ACC112 (cell line): Measurements from ENCODE around the gene PAX3.

Source experiments
- H2AFZ ChIP-seq: fragments of 200-600 bp; sonication (generic); one replicate; pipeline ENCODE4 v1.6.0; 2017; ENCODE audit warnings: antibody characterized with exemption, low read length; ENCODE audit not compliant: unreplicated experiment
- H3K27ac ChIP-seq: fragments of 200-600 bp; sonication (generic); 2 replicates; pipeline ENCODE4 v1.5.1; 2014; ENCODE audit warnings: low read depth, mild to moderate bottlenecking, antibody characterized with exemption, low read length, moderate library complexity
- H3K27me3 ChIP-seq: fragments of 200-600 bp; sonication (generic); 2 replicates; pipeline ENCODE4 v1.6.1; 2014; ENCODE audit warnings: mild to moderate bottlenecking, antibody characterized with exemption, low read length, moderate library complexity, mixed read lengths; ENCODE audit not compliant: insufficient read depth
- H3K36me3 ChIP-seq: fragments of 200-600 bp; sonication (generic); 2 replicates; pipeline ENCODE4 v1.6.1; 2016; ENCODE audit warnings: mild to moderate bottlenecking, antibody characterized with exemption, low read length, moderate library complexity, mixed read lengths; ENCODE audit not compliant: insufficient read depth
- H3K4me1 ChIP-seq: fragments of 200-600 bp; sonication (generic); one replicate; pipeline ENCODE4 v1.6.1; 2016; ENCODE audit warnings: low read length, mixed read lengths; ENCODE audit not compliant: insufficient read depth, unreplicated experiment, control insufficient read depth
- H3K4me3 ChIP-seq: fragments of 200-600 bp; sonication (generic); 2 replicates; pipeline ENCODE4 v1.5.1; 2014; ENCODE audit warnings: mild to moderate bottlenecking, low read depth, low read length
- H3K79me2 ChIP-seq: fragments of 200-600 bp; sonication (generic); one replicate; pipeline ENCODE4 v1.6.0; 2016; ENCODE audit warnings: low read length; ENCODE audit not compliant: control insufficient read depth, unreplicated experiment, insufficient read depth

Gene PAX3

DNA sequence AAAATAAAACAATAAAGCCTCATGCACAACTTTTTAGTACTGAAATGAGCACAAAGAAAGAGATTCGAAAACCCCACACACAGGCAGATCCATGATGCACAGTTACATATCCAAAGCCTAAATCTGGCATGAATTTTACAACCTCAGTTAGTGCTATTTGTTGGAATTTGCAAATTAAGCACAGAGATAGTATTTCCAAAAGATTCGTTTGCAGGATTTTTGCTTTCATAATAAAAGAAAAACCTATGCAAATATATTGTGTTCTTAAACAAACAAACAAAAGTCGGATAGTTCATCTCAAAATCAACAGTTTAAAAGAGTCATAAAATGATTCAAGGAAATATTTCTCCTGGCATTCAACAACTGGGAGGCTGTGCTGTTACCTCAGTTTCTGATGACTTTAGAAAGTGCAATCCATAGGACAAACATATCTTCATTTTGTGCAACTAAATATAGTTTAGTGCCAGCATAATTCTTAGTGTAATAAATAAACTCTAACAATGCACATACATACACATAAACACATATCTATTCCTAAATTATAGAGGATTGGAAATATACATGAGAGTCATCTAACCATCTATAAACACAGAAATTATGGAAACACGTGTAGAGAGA lies 10.8 kb downstream of the PAX3 start:
- H3K79me2 ChIP-seq, result no peaks in the 10 kb centered on the region
- H3K36me3 ChIP-seq, result no peaks in the 10 kb centered on the region
- peaks cover 90% of the 10 kb centered on the region for H3K27me3 ChIP-seq
- H2AFZ ChIP-seq, result no peak overlapping the region
- H3K4me3 ChIP-seq, result no peak overlapping the region
- H3K4me1 ChIP-seq, result no peaks in the 10 kb centered on the region
- H3K27ac ChIP-seq, result no peak overlapping the region

DNA sequence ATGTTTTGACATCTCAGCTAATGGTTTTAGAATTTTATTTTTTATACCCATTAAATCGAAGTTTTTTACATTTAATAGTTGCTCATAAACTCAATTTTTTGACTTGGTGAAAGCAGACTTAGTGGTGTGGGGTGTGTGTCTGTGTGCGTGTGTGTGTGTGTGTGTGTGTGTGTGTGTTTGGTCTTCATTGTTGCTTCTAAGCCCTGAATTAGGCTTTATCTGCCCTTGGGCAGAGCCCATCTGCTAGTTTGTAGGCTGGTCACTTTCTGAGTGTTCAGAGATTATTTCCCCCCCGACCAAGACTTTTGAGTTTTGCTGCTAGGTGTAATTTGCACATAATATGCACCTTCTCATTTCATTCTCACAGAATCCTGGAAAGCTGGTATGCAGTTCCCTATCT lies 14.3 kb downstream of the PAX3 start:
- H3K79me2 ChIP-seq, result no peaks in the 10 kb centered on the region
- H3K27me3 ChIP-seq, result peaks cover 55% of the 10 kb centered on the region
- no peaks in the 10 kb centered on the region for H3K4me1 ChIP-seq
- H2AFZ ChIP-seq, result no peak overlapping the region
- no peak overlapping the region for H3K4me3 ChIP-seq
- no peaks in the 10 kb centered on the region for H3K36me3 ChIP-seq
- H3K27ac ChIP-seq, result no peak overlapping the region

DNA sequence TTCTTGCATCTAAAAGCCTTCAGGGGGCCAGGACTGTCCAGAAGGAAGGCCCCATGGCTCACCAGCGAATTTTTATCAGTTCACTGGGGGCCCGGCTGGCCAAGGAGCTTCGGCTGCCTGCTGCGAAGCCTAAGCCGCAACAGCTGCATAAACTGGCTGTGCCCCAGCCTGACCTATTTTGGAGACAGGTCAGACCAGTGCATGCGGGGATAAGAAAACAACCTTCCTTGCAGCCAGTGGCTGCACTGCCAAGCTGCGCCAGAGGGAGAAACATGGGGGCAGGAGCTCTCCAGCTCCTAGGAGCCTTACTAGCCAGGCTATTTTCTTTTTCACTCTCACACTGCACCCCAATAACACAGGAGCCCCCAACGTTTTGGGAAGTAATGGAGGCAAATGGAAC lies 15.2 kb downstream of the PAX3 start:
- H3K27me3 ChIP-seq, result peaks cover 46% of the 10 kb centered on the region
- H3K27ac ChIP-seq, result no peak overlapping the region
- H3K4me1 ChIP-seq, result no peaks in the 10 kb centered on the region
- no peak overlapping the region for H2AFZ ChIP-seq
- H3K4me3 ChIP-seq, result no peak overlapping the region
- no peaks in the 10 kb centered on the region for H3K79me2 ChIP-seq
- H3K36me3 ChIP-seq, result no peaks in the 10 kb centered on the region

DNA sequence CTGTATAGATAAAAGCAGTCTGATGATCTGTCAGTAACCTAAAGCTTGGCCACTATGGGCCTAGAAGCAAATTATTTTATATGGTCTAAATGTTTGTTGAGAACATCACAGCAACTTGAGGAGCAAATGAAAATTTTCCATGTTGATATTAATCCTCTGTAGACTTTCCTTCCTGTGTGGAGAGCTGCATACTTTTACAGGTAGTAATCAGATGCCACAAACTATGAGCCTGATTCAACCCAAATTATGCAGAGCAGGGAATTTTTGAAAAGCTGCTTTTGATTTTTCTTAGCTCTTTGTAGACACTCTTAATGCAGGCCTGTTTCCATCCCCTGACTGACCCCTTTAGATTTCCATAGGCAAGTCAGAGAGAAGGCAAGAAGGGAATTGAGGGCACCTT lies 17.3 kb downstream of the PAX3 start:
- H2AFZ ChIP-seq, result no peak overlapping the region
- H3K27me3 ChIP-seq, result peaks cover 25% of the 10 kb centered on the region
- no peaks in the 10 kb centered on the region for H3K36me3 ChIP-seq
- H3K27ac ChIP-seq, result no peak overlapping the region
- H3K4me1 ChIP-seq, result no peaks in the 10 kb centered on the region
- no peak overlapping the region for H3K4me3 ChIP-seq
- no peaks in the 10 kb centered on the region for H3K79me2 ChIP-seq

DNA sequence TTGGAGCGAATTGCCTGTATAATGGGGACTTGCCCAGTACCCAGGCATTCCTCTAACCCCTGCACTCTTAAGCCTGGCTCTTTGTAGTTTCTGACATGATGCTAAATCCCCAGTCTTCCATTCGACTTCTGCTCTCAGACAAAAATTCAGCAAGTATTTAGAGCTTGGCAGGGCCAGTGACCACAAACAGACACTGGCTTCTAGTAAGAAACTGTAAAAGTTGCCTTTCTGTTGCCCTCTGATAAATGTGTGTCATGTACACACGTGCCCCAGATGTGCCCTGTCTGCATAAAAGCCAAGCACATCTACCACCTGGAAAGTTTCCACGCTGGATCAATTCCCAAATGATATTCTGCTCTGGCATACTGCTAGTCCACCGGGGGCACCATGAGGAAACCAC lies 18.0 kb downstream of the PAX3 start:
- peaks cover 19% of the 10 kb centered on the region for H3K27me3 ChIP-seq
- H3K79me2 ChIP-seq, result no peaks in the 10 kb centered on the region
- H3K36me3 ChIP-seq, result no peaks in the 10 kb centered on the region
- no peaks in the 10 kb centered on the region for H3K4me1 ChIP-seq
- no peak overlapping the region for H3K4me3 ChIP-seq
- H3K27ac ChIP-seq, result no peak overlapping the region
- H2AFZ ChIP-seq, result no peak overlapping the region

DNA sequence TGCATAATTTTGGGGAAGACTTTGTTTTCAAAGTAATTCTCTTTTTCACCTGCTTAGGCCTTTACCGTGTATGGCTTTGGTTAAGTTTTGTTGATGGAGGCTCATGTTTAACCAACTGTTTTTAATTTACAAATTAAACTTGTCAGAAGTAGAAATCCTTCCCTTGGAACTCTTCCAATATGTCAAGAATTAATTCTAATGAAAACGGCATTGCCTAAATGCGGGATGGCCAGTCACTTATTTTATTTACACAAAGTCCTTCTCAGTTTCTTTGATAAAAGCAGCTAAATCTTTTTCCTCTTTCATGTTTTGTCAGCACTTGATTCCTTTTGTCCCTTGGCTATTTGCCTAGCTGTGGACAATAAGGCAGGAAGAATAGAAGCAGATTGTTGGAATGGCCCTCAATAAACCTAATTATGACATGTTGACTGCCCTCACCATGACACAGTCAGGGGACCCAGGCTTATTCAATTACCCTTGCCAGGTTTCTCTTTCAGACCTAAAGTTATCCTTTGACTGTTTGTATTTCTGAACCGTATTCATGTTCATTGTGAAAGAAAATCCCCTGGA lies 26.3 kb downstream of the PAX3 start:
- peaks cover 44% of the 10 kb centered on the region for H3K27me3 ChIP-seq
- no peak overlapping the region for H2AFZ ChIP-seq
- H3K4me3 ChIP-seq, result no peak overlapping the region
- no peaks in the 10 kb centered on the region for H3K4me1 ChIP-seq
- no peak overlapping the region for H3K27ac ChIP-seq
- H3K79me2 ChIP-seq, result no peaks in the 10 kb centered on the region
- H3K36me3 ChIP-seq, result no peaks in the 10 kb centered on the region

DNA sequence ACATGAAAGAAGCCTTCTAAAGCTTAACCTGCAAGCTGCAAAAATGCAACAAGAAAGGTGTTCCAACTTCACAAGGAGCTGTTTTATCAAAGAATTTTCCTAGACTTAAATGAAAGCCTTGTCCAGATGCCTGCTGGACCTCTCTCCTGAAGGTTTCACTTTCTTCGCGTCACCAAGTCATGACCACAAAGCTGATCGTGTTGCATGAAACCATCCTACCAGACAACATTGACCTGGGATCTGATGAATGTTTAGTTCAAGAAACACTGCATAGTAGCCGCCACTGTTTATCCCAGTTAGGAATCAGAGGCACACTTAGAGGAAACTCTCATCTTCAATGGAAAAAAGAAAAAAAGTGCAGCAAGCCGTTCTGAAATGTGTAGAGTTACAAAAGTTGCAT lies 26.9 kb downstream of the PAX3 start:
- no peaks in the 10 kb centered on the region for H3K79me2 ChIP-seq
- H3K4me3 ChIP-seq, result no peak overlapping the region
- no peak overlapping the region for H2AFZ ChIP-seq
- no peak overlapping the region for H3K27ac ChIP-seq
- peaks cover 44% of the 10 kb centered on the region for H3K27me3 ChIP-seq
- no peaks in the 10 kb centered on the region for H3K4me1 ChIP-seq
- no peaks in the 10 kb centered on the region for H3K36me3 ChIP-seq

DNA sequence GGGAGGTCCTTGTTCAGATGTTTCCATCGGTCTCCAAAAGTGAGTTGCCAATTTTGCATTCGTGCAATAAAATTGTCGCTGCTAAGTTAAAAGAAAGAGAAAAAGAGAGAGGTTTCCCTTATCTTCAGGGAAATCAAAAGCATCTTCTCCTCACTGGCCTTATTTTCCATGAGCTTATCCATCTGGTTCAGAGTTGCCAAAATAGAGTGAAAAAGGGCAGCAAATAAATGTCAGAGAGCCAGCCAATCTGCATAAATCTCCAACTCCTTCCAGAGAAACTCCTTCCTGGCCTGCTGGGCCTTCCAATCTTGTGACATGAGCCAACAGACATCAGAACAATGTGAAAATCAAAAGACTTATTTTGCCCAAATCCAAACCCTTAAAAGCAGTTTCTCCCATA lies 28.4 kb downstream of the PAX3 start:
- Histone ChIP-seq H3K27ac (no peak overlapping the region), H3K36me3 (no peaks in the 10 kb centered on the region), H3K79me2 (no peaks in the 10 kb centered on the region), H3K4me1 (no peaks in the 10 kb centered on the region), H2AFZ (no peak overlapping the region), H3K4me3 (no peak overlapping the region), H3K27me3 (peaks cover 44% of the 10 kb centered on the region)

DNA sequence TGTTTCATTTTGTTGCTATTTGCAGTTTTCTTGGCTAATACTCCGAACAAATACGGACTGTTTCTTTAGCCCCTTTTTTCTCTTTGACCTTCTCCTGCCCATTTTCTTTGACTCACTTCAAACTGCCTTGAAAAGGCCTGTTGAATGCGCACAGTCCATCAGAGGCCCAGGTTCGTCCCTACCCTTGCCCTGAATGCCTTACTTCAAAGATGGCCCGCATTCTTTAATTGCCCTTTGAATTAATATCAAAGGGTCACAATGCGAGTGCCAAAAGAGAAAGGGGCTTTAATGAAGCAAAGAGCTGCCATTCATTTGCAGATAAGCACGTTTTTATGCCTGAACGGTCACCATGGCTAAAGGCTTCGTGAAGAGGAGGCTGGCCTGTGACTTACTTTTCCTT lies 29.7 kb downstream of the PAX3 start:
- H3K27ac ChIP-seq, result no peak overlapping the region
- no peaks in the 10 kb centered on the region for H3K4me1 ChIP-seq
- H3K27me3 ChIP-seq, result peaks cover 35% of the 10 kb centered on the region
- H3K79me2 ChIP-seq, result no peaks in the 10 kb centered on the region
- H2AFZ ChIP-seq, result no peak overlapping the region
- H3K36me3 ChIP-seq, result no peaks in the 10 kb centered on the region
- no peak overlapping the region for H3K4me3 ChIP-seq

DNA sequence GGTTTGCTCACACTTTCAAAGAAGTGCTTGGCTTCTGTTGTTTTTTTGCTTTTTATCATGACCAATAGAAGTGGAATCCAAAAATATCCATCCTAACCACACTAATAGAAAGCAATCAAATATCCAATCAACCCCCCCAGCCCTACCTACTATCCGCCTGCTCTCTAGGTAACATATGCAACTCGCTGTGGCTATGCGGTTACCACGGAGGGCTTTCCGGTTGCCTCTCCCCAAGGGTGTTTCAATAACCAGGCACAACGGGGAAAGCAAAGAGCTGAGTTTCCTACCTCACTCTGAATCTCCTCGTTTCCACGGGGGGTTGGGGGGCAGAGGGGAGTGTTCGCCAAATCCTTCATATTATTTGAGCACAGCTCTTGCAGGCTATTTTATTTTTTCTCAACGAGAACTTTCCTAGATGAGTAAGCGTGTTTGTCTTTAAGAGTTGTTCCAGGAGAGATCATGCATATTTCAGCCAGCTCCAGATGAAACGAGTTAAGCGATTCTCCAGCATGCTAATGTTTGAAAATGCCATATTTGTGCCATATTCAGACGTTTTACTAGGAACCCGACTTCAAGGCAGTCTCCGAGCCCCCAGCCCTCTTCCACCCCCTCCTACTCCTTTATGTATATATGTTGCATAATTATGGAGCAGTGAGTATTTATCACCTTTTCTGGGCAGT lies 30.3 kb downstream of the PAX3 start:
- Histone ChIP-seq H3K27me3 (peaks cover 35% of the 10 kb centered on the region), H3K79me2 (no peaks in the 10 kb centered on the region), H3K4me3 (no peak overlapping the region), H3K4me1 (no peaks in the 10 kb centered on the region), H3K36me3 (no peaks in the 10 kb centered on the region), H2AFZ (no peak overlapping the region), H3K27ac (no peak overlapping the region)

DNA sequence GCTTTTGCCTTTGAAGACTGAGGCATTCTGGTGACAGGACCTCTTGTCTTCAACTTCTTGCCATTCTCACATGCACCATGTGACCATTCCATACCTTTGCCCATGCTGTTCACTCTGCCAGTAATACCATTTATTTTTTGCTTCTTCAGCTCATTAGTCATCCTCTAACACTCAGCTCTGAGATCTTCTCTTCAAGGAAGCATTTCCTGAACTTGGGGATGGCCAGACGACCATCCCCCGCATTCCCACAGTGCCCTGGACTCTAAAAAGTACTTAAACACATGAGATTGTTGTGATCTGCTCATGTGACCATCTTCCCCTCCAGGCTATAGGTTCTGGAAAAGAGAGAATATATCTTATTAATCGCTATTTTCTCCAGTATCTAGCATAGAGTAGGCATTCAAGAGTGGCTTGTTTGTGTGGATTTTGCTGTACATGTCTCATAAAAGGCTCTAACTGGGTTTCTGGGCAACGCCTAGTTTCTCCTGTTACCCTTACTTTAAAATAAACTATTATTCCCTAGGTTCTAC lies 33.9 kb downstream of the PAX3 start:
- Histone ChIP-seq H3K27me3 (peaks cover 14% of the 10 kb centered on the region; the same call in 1 of the 2 replicates), H3K79me2 (no peaks in the 10 kb centered on the region), H3K27ac (no peak overlapping the region), H3K4me1 (no peaks in the 10 kb centered on the region), H3K4me3 (no peak overlapping the region), H2AFZ (no peak overlapping the region), H3K36me3 (no peaks in the 10 kb centered on the region)
